ENCODE results near the gene ASF1B. TPM values are rescaled to one million over a fixed set of nuclear protein-coding genes. Genes with fewer than 3 reads are reported as not detected.
"Not testable (repeated sequence)": the region's sequence is repeated elsewhere in the genome, so short reads cannot be mapped to it uniquely, and the experiment has no call there.

ASF1B gene
- polyA plus RNA-seq, result 10 to 100 TPM in 2 of 4 donors, 1 to 10 TPM in 2; 3.1 to 26.2 (median 10.3) TPM
- long read RNA-seq, donor 1, result 0 reads
- long read RNA-seq, donor 2, partial matches to known transcripts, result 0 of 3 reads
- long read RNA-seq, donor 2, other reads (novel, unspliced or antisense), result 0 of 3 reads
- long read RNA-seq, donor 3, transcript ASF1B-201 (4 exons, 2,059 nt), result major isoform, 5 of 5 reads
- long read RNA-seq, donor 3, partial matches to known transcripts, result 0 of 5 reads
- long read RNA-seq, donor 3, other reads (novel, unspliced or antisense), result 0 of 5 reads
- long read RNA-seq, donor 4, result 0 reads
- long read RNA-seq, donor 5, partial matches to known transcripts, result 0 of 1 reads
- long read RNA-seq, donor 5, other reads (novel, unspliced or antisense), result 0 of 1 reads
- long read RNA-seq, donor 6, transcript ASF1B-201 (4 exons, 2,059 nt), result major isoform, 6 of 6 reads
- long read RNA-seq, donor 6, partial matches to known transcripts, result 0 of 6 reads
- long read RNA-seq, donor 6, other reads (novel, unspliced or antisense), result 0 of 6 reads
- long read RNA-seq, donor 7, transcript ASF1B-201 (4 exons, 2,059 nt), result major isoform, 10 of 13 reads
- long read RNA-seq, donor 7, partial matches to known transcripts, result 0 of 13 reads
- long read RNA-seq, donor 7, other reads (novel, unspliced or antisense), result 0 of 13 reads
- long read RNA-seq, donor 8, partial matches to known transcripts, result 0 of 1 reads
- long read RNA-seq, donor 8, other reads (novel, unspliced or antisense), result 0 of 1 reads
- long read RNA-seq, donor 9, result 0 reads
- long read RNA-seq, donor 10, transcript ASF1B-201 (4 exons, 2,059 nt), result major isoform, 9 of 9 reads
- long read RNA-seq, donor 10, partial matches to known transcripts, result 0 of 9 reads
- long read RNA-seq, donor 10, other reads (novel, unspliced or antisense), result 0 of 9 reads

DNA sequence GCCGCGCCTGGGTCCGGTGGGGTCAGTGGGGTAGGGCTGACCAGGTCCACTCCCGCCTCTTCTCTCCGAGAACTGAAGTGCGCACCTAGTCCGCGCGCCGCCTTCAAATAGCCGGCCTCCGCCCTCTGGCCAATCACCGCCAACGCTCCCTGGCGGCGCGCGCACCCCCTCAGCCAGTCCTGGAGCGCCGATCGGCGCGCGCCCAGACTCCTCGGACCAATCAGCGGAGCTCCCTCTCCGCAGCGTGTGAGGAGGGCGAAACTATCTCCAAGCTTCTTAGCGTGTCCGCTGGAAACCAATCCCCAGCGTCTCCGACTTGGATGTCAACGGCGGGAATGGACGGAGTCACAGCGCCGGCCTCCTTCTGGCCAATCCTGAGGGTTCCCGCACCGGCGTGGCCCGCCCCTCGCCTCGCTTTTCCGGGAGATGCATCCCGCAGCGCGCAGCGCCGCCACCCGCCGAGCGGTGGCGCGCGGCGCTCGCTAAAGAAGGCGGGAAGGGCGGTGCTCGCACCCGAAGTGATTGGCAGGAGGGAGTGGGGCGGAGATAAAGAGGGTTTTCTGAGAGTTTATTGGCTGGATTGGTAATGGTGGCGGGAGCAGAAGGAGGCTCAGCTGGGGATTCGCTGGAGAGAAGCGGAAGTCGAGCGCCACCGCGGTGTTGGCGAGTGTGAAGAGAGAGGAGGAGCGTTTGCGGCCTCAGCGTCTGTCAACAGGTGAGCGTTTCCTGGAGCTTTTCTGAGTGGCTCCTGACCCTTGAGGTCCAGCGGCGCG is at the start of gene ASF1B:
Gene ASF1B (minus strand): TSS at position 81 of the 773 bp plus-strand sequence. CDS start 133 bp downstream, outside the sequence.
- Histone ChIP-seq H3K9me3 (ENCODE audit: control insufficient read depth in 2 of 2, insufficient read depth in 1 of 2, low read depth in 1 of 2, low read length in 1 of 2) (no peaks in the 10 kb centered on the region), H3K4me3 (ENCODE audit: low read depth in 1 of 3, low read length in 3 of 3) (peak within 1 kb of the TSS; percentile 43 to 87 (median 68)), H3K27ac (ENCODE audit: low read depth in 1 of 3, low read length in 2 of 3) (peak within 1 kb of the TSS; percentile 93 to 99 (median 97)), H3K27me3 (ENCODE audit: control insufficient read depth in 3 of 3, insufficient read depth in 3 of 3, low read length in 3 of 3) (no peaks in the 10 kb centered on the region), H3K36me3 (ENCODE audit: control insufficient read depth in 3 of 3, insufficient read depth in 2 of 3, low read depth in 1 of 3, low read length in 3 of 3) (peaks cover 0 to 7% (median 0%) of the 10 kb centered on the region in 3 donors), H3K4me1 (ENCODE audit: control insufficient read depth in 3 of 3, insufficient read depth in 2 of 3, low read depth in 1 of 3, low read length in 2 of 3) (peaks cover 0 to 9% (median 0%) of the 10 kb centered on the region in 3 donors)
- no peak for FAIRE-seq
- WGBS, 3 donors, result 0% methylated on average over 65 to 78 of the region's 78 CpGs
- peak; percentile 99 to 100 for DNase-seq

DNA sequence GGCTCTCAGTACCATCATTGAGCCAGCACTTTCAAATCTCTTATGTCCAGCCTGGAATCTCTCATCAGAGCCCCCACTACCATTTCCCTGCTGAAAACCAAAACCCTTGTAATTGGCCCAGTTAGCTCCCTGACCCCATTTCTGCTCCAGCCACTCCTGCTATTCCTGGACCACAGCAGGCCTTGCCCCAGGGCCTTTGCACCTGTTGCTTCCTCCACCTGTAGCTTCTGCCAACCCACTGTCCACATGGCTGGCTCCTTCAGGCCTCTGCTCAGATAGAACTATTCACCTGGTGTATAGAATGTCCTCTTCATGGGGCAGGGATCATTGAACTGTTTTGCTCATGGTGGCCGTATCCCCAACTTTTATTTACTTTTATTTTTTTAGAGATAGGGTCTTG is 49.3 kb upstream of the ASF1B start:
- peaks cover 0 to 15% (median 0%) of the 10 kb centered on the region in 3 donors for H3K36me3 ChIP-seq (ENCODE audit: control insufficient read depth in 3 of 3, insufficient read depth in 2 of 3, low read depth in 1 of 3, low read length in 3 of 3)
- not testable (repeated sequence) for H3K27me3 ChIP-seq (ENCODE audit: control insufficient read depth in 3 of 3, insufficient read depth in 3 of 3, low read length in 3 of 3); FAIRE-seq; H3K27ac ChIP-seq (ENCODE audit: low read depth in 1 of 3, low read length in 2 of 3); DNase-seq; H3K4me3 ChIP-seq (ENCODE audit: low read depth in 1 of 3, low read length in 3 of 3); H3K9me3 ChIP-seq (ENCODE audit: control insufficient read depth in 2 of 2, insufficient read depth in 1 of 2, low read depth in 1 of 2, low read length in 1 of 2); H3K4me1 ChIP-seq (ENCODE audit: control insufficient read depth in 3 of 3, insufficient read depth in 2 of 3, low read depth in 1 of 3, low read length in 2 of 3)
- 86 to 91% (median 88%) methylated on average over 1 of the region's 1 CpG for WGBS, 3 donors

DNA sequence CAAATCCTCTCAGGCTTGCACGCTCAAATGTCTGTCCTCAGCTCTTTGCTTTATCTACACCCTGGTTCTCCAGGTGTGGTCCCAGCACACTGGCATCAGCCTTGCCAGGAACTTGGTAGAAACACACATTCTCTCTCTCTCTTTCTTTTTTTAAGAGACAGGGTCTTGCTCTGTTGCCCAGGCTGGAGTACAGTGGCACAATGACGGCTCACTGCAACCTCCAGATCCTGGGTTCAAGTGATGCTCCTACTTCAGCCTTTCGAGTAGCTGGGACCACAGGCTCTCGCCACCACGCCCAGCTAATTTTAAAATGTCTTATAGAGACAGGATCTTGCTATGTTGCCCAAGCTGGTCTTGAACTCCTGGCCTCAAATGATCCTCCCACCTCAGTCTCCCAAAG is 48.8 kb upstream of the ASF1B start:
- H3K36me3 ChIP-seq (ENCODE audit: control insufficient read depth in 3 of 3, insufficient read depth in 2 of 3, low read depth in 1 of 3, low read length in 3 of 3), result peaks cover 0 to 15% (median 0%) of the 10 kb centered on the region in 3 donors
- FAIRE-seq (no peak), DNase-seq (no peak)
- H3K9me3 ChIP-seq (ENCODE audit: control insufficient read depth in 2 of 2, insufficient read depth in 1 of 2, low read depth in 1 of 2, low read length in 1 of 2), result no peaks in the 10 kb centered on the region
- no peaks in the 10 kb centered on the region for H3K4me1 ChIP-seq (ENCODE audit: control insufficient read depth in 3 of 3, insufficient read depth in 2 of 3, low read depth in 1 of 3, low read length in 2 of 3)
- 94 to 99% (median 96%) methylated on average over 5 of the region's 5 CpGs for WGBS, 3 donors
- no peaks in the 10 kb centered on the region for H3K27me3 ChIP-seq (ENCODE audit: control insufficient read depth in 3 of 3, insufficient read depth in 3 of 3, low read length in 3 of 3)
- no peak overlapping the region for H3K4me3 ChIP-seq (ENCODE audit: low read depth in 1 of 3, low read length in 3 of 3)
- H3K27ac ChIP-seq (ENCODE audit: low read depth in 1 of 3, low read length in 2 of 3), result no peak overlapping the region

DNA sequence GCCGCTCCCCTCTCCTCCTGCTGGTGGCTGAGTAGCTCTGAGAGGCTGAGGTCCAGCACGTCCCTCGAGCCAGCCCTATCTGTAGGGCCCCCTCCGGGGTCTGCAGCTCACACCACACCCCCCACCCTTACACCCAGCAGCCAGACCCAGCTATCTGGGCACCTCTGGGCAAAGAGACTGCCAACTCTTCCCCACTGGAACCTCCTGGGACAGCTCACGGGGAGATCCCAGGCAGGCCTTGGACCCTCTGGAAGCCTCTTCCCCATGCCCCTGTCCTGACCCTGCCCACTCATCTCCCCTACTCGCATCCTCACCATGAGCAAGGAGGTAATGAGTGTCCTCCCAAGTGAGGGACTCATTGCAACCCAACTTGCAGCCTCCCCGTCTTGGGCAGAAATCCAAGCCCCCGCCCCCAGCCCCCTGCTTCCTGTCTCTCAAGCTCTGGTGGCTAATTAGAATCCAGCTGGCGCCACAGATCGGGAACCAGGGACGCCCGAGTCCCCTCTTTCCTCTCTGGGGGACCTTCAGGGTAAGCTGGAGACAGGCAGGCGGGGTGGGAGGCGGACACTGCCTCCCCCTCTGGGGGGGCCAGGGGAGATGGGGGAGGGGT is 47.5 kb upstream of the ASF1B start:
- no peaks in the 10 kb centered on the region for H3K4me1 ChIP-seq (ENCODE audit: control insufficient read depth in 3 of 3, insufficient read depth in 2 of 3, low read depth in 1 of 3, low read length in 2 of 3)
- H3K4me3 ChIP-seq (ENCODE audit: low read depth in 1 of 3, low read length in 3 of 3), result no peak overlapping the region
- DNase-seq (no peak), FAIRE-seq (no peak)
- no peaks in the 10 kb centered on the region for H3K27me3 ChIP-seq (ENCODE audit: control insufficient read depth in 3 of 3, insufficient read depth in 3 of 3, low read length in 3 of 3)
- no peak overlapping the region for H3K27ac ChIP-seq (ENCODE audit: low read depth in 1 of 3, low read length in 2 of 3)
- H3K9me3 ChIP-seq (ENCODE audit: control insufficient read depth in 2 of 2, insufficient read depth in 1 of 2, low read depth in 1 of 2, low read length in 1 of 2), result no peaks in the 10 kb centered on the region
- peaks cover 0 to 15% (median 0%) of the 10 kb centered on the region in 3 donors for H3K36me3 ChIP-seq (ENCODE audit: control insufficient read depth in 3 of 3, insufficient read depth in 2 of 3, low read depth in 1 of 3, low read length in 3 of 3)
- WGBS, 3 donors, result 73 to 84% (median 79%) methylated on average over 10 to 14 of the region's 14 CpGs

DNA sequence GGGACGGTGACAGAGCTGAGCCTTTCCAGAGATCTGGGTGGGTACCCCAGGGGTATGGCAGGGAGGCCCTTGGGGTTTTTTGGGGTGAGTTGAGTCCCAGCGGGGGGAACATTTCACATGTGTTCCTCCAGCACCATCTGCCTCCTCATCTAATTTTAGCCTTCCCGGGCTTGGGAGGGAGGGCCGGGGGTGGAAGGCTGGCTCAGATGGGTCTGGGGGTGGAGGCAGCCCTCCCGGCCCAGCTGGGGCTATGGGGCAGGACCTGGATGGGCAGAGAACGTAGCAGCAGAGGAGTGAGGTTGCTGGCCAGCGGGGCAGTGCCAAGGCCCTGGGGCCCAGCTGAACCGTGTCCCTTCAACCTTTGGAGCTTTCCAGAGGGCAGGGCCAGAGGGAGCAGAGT is 46.1 kb upstream of the ASF1B start:
- H3K27me3 ChIP-seq (ENCODE audit: control insufficient read depth in 3 of 3, insufficient read depth in 3 of 3, low read length in 3 of 3), result no peaks in the 10 kb centered on the region
- no peak overlapping the region for H3K27ac ChIP-seq (ENCODE audit: low read depth in 1 of 3, low read length in 2 of 3)
- WGBS, 3 donors, result 79 to 87% (median 80%) methylated on average over 7 to 8 of the region's 8 CpGs
- no peak overlapping the region for H3K4me3 ChIP-seq (ENCODE audit: low read depth in 1 of 3, low read length in 3 of 3)
- DNase-seq (no peak), FAIRE-seq (no peak)
- no peaks in the 10 kb centered on the region for H3K4me1 ChIP-seq (ENCODE audit: control insufficient read depth in 3 of 3, insufficient read depth in 2 of 3, low read depth in 1 of 3, low read length in 2 of 3)
- H3K9me3 ChIP-seq (ENCODE audit: control insufficient read depth in 2 of 2, insufficient read depth in 1 of 2, low read depth in 1 of 2, low read length in 1 of 2), result no peaks in the 10 kb centered on the region
- peaks cover 0 to 28% (median 0%) of the 10 kb centered on the region in 3 donors for H3K36me3 ChIP-seq (ENCODE audit: control insufficient read depth in 3 of 3, insufficient read depth in 2 of 3, low read depth in 1 of 3, low read length in 3 of 3)

DNA sequence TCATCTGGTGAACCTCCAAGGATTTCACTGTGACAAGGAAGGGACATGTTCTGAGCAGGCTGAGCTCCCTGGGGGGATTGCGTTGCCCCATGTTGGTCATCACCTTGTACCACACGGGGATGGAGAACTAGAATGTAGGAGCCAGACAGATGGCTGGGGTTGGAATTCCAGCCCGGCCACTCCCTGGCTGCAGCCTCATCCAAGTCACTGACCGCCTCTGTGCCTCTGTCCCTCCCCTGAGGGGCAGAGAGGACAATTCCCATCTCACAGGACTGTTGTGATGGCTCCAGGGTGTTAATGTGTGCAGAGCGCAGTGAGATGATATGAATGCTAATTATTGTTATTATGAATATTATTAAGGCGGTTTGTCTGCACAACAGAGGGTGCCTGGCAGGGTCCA is 45.5 kb upstream of the ASF1B start:
- H3K27me3 ChIP-seq (ENCODE audit: control insufficient read depth in 3 of 3, insufficient read depth in 3 of 3, low read length in 3 of 3), result no peaks in the 10 kb centered on the region
- no peak for DNase-seq
- WGBS, 3 donors, result 92 to 98% (median 93%) methylated on average over 6 of the region's 6 CpGs
- H3K4me3 ChIP-seq (ENCODE audit: low read depth in 1 of 3, low read length in 3 of 3), result no peak overlapping the region
- H3K27ac ChIP-seq (ENCODE audit: low read depth in 1 of 3, low read length in 2 of 3), result no peak overlapping the region
- H3K9me3 ChIP-seq (ENCODE audit: control insufficient read depth in 2 of 2, insufficient read depth in 1 of 2, low read depth in 1 of 2, low read length in 1 of 2), result no peaks in the 10 kb centered on the region
- FAIRE-seq, result no peak
- H3K4me1 ChIP-seq (ENCODE audit: control insufficient read depth in 3 of 3, insufficient read depth in 2 of 3, low read depth in 1 of 3, low read length in 2 of 3), result no peaks in the 10 kb centered on the region
- peaks cover 0 to 33% (median 0%) of the 10 kb centered on the region in 3 donors for H3K36me3 ChIP-seq (ENCODE audit: control insufficient read depth in 3 of 3, insufficient read depth in 2 of 3, low read depth in 1 of 3, low read length in 3 of 3)

DNA sequence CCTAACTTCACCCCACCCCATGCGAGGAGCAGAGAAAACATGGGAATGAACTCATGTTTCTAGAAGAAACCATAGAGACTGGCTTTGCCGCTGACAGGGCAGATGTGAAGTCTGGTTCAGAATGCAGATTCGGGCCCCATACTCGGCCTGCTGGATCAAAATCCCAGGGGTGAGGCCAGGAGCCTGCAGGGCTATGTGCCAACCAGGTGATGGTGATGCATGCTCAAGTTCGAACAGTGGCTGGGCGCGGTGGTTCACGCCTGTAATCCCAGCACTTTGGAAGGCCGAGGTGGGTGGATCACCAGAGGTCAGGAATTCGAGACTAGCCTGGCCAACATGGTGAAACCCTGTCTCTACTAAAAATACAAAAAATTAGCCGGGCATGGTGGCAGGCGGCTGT is 44.8 kb upstream of the ASF1B start:
- H3K36me3 ChIP-seq (ENCODE audit: control insufficient read depth in 3 of 3, insufficient read depth in 2 of 3, low read depth in 1 of 3, low read length in 3 of 3), result peaks cover 0 to 41% (median 0%) of the 10 kb centered on the region in 3 donors
- not testable (repeated sequence) for H3K27ac ChIP-seq (ENCODE audit: low read depth in 1 of 3, low read length in 2 of 3); H3K27me3 ChIP-seq (ENCODE audit: control insufficient read depth in 3 of 3, insufficient read depth in 3 of 3, low read length in 3 of 3); H3K9me3 ChIP-seq (ENCODE audit: control insufficient read depth in 2 of 2, insufficient read depth in 1 of 2, low read depth in 1 of 2, low read length in 1 of 2); FAIRE-seq; H3K4me3 ChIP-seq (ENCODE audit: low read depth in 1 of 3, low read length in 3 of 3); H3K4me1 ChIP-seq (ENCODE audit: control insufficient read depth in 3 of 3, insufficient read depth in 2 of 3, low read depth in 1 of 3, low read length in 2 of 3)
- 66 to 87% (median 71%) methylated on average over 11 to 12 of the region's 12 CpGs for WGBS, 3 donors
- DNase-seq, result peak in 1 of 2 donors; percentile 20

Data from small intestine (tissue), 16 donors.